Cardiac muscle cell (in vitro differentiated cells and primary cell): Measurements from ENCODE around the gene USP48. TPM values are rescaled to one million over a fixed set of nuclear protein-coding genes. Genes with fewer than 3 reads are reported as not detected.
A peak's percentile ranks its signal among the peaks of the same experiment; 100 is the strongest.

Source experiments
- DNase-seq, 2 donors: peaks; one replicate each; pipeline versions ENCODE4 v3.0.0 to v3.0.0-alpha.2; 2010 to 2017; ENCODE audit warnings: low read depth in 1 of 2, low spot score in 1 of 2
- H3K27ac ChIP-seq: fragments of 200-600 bp; sonication (generic); 2 replicates; pipeline ENCODE4 v1.5.1; 2016
- H3K27me3 ChIP-seq: fragments of 200-600 bp; sonication (generic); 2 replicates; pipeline ENCODE4 v1.6.0; 2016; ENCODE audit warnings: control low read depth
- H3K36me3 ChIP-seq: fragments of 200-600 bp; sonication (generic); 2 replicates; pipeline ENCODE4 v1.5.1; 2016; ENCODE audit warnings: control low read depth
- H3K4me1 ChIP-seq: fragments of 200-600 bp; sonication (generic); 2 replicates; pipeline ENCODE4 v1.8.1; 2017; ENCODE audit warnings: low read depth, mild to moderate bottlenecking, mixed run types
- H3K4me3 ChIP-seq: fragments of 200-600 bp; sonication (generic); 2 replicates; pipeline ENCODE4 v1.5.1; 2016; ENCODE audit warnings: mild to moderate bottlenecking
- H3K9me3 ChIP-seq: fragments of 200-600 bp; sonication (generic); 2 replicates; pipeline ENCODE4 v1.5.1; 2017; ENCODE audit warnings: low read depth, mild to moderate bottlenecking, control low read depth
- CTCF ChIP-seq: IDR thresholded peaks from 2 replicates; pipeline ENCODE4 v1.5.1; 2012; ENCODE audit warnings: low read depth, mild to moderate bottlenecking, low read length
- polyA plus RNA-seq: library from polyadenylated mRNA; unstranded; fragments of >200 nt; fragmentation: Nextera tagmentation; extraction: Ambion mirVana; gene quantifications from 2 replicates; pipeline ENCODE4 v1.2.1, GENCODE V29; 2016
- total RNA-seq: library from RNA; depleted of rRNA; stranded (reverse); fragments of >200 nt; gene quantifications from 2 replicates; pipeline ENCODE4 v1.2.3, GENCODE V29; 2016

Gene USP48
- total and polyA plus RNA-seq, 2 experiments from 2014 or later, result 29.6 to 52.4 TPM

GRCh38 chr1:21763694-21764419 is 19.1 kb downstream of the USP48 start:
- DNase-seq, result no peak
- H3K27me3 ChIP-seq, result no peaks in the 10 kb centered on the region
- peaks cover under 1% of the 10 kb centered on the region for H3K36me3 ChIP-seq
- TF ChIP-seq CTCF, result no peak
- H3K9me3 ChIP-seq, result no peaks in the 10 kb centered on the region
- H3K4me3 ChIP-seq, result no peak overlapping the region
- H3K27ac ChIP-seq, result peak overlapping the region; percentile 57
- H3K4me1 ChIP-seq, result no peaks in the 10 kb centered on the region

- TF ChIP-seq CTCF, result no peak
- H3K27ac ChIP-seq, result no peak overlapping the region
- H3K4me1 ChIP-seq, result no peaks in the 10 kb centered on the region
- no peaks in the 10 kb centered on the region for H3K36me3 ChIP-seq
- DNase-seq, result no peak
- no peaks in the 10 kb centered on the region for H3K9me3 ChIP-seq
- no peaks in the 10 kb centered on the region for H3K27me3 ChIP-seq
- H3K4me3 ChIP-seq, result no peak overlapping the region
These were observed 19.7 kb downstream of the USP48 start for GRCh38 chr1:21763236-21763635.

- Histone ChIP-seq H3K36me3 (no peaks in the 10 kb centered on the region), H3K4me1 (peaks cover 9% of the 10 kb centered on the region), H3K9me3 (no peaks in the 10 kb centered on the region), H3K27ac (no peak overlapping the region), H3K4me3 (no peak overlapping the region), H3K27me3 (no peaks in the 10 kb centered on the region)
- no peak for DNase-seq
- TF ChIP-seq CTCF, result no peak
These were observed 20.9 kb downstream of the USP48 start for GRCh38 chr1:21762022-21762404.

GRCh38 chr1:21761052-21761451 is 21.9 kb downstream of the USP48 start:
- Histone ChIP-seq H3K9me3 (no peaks in the 10 kb centered on the region), H3K27ac (no peak overlapping the region), H3K36me3 (no peaks in the 10 kb centered on the region), H3K27me3 (no peaks in the 10 kb centered on the region), H3K4me3 (no peak overlapping the region), H3K4me1 (peaks cover 15% of the 10 kb centered on the region)
- TF ChIP-seq CTCF, result no peak
- DNase-seq, result no peak

GRCh38 chr1:21759818-21760217 is 23.1 kb downstream of the USP48 start:
- H3K4me1 ChIP-seq, result peaks cover 15% of the 10 kb centered on the region
- no peaks in the 10 kb centered on the region for H3K27me3 ChIP-seq
- DNase-seq, result no peak
- peaks cover 6% of the 10 kb centered on the region for H3K36me3 ChIP-seq
- no peak overlapping the region for H3K4me3 ChIP-seq
- TF ChIP-seq CTCF, result no peak
- no peak overlapping the region for H3K27ac ChIP-seq
- H3K9me3 ChIP-seq, result no peaks in the 10 kb centered on the region
